Neural cell (in vitro differentiated cells): ENCODE measurements around the gene EIF4G3. TPM values are rescaled to one million over a fixed set of nuclear protein-coding genes. Genes with fewer than 3 reads are reported as not detected.

Source experiments
- H2AFZ ChIP-seq: fragments of 200-600, 300-800 bp; sonication (generic), shearing (Covaris generic); 2 replicates; pipeline ENCODE4 v1.6.0; 2014; ENCODE audit warnings: low read depth, mild to moderate bottlenecking, antibody characterized with exemption, low read length, moderate library complexity
- H3F3A ChIP-seq: fragments of 200-600 bp; shearing (Covaris generic); 2 replicates; pipeline ENCODE4 v1.6.1; 2016; ENCODE audit warnings: mild to moderate bottlenecking, moderate library complexity, mixed read lengths, antibody characterized with exemption, low read length; ENCODE audit not compliant: insufficient read depth, poor library complexity, severe bottlenecking
- H3K27ac ChIP-seq: fragments of 200-600, 300-800 bp; sonication (generic), shearing (Covaris generic); 2 replicates; pipeline ENCODE4 v1.5.1; 2014; ENCODE audit warnings: mild to moderate bottlenecking, low read length, moderate library complexity
- H3K27me3 ChIP-seq: fragments of 300-800, 200-600 bp; sonication (generic), shearing (Covaris generic); 2 replicates; pipeline ENCODE4 v1.6.0; 2014; ENCODE audit warnings: mild to moderate bottlenecking, low read depth, low read length, moderate library complexity; ENCODE audit not compliant: insufficient read depth
- H3K36me3 ChIP-seq: fragments of 300-800, 200-600 bp; sonication (generic), shearing (Covaris generic); 2 replicates; pipeline ENCODE4 v1.5.1; 2014; ENCODE audit warnings: mild to moderate bottlenecking, antibody characterized with exemption, low read length, moderate library complexity; ENCODE audit not compliant: insufficient read depth
- H3K4me2 ChIP-seq: fragments of 300-800, 200-600 bp; sonication (generic), shearing (Covaris generic); 2 replicates; pipeline ENCODE4 v1.6.0; 2014; ENCODE audit warnings: mild to moderate bottlenecking, low read length
- H3K4me3 ChIP-seq: fragments of 300-800, 200-600 bp; sonication (generic), shearing (Covaris generic); 2 replicates; pipeline ENCODE4 v1.5.1; 2014; ENCODE audit warnings: mild to moderate bottlenecking, low read length, moderate library complexity
- H3K79me2 ChIP-seq: fragments of 200-600 bp; shearing (Covaris generic); replicated peaks from 2 replicates; pipeline ENCODE4 v1.6.0; 2014; ENCODE audit warnings: mild to moderate bottlenecking, low read length, moderate library complexity; ENCODE audit not compliant: insufficient read depth
- H3K9ac ChIP-seq: fragments of 300-800, 200-600 bp; sonication (generic), shearing (Covaris generic); 2 replicates; pipeline ENCODE4 v1.6.1; 2016; ENCODE audit warnings: mild to moderate bottlenecking, low read length, mixed read lengths
- H3K9me2 ChIP-seq: fragments of 200-600 bp; shearing (Covaris generic); 2 replicates; pipeline ENCODE4 v1.6.1; 2016; ENCODE audit warnings: mild to moderate bottlenecking, low read length, mixed read lengths; ENCODE audit not compliant: insufficient read depth
- H3K9me3 ChIP-seq: fragments of 200-600, 300-800 bp; sonication (generic), shearing (Covaris generic); 2 replicates; pipeline ENCODE4 v1.6.1; 2016; ENCODE audit warnings: mild to moderate bottlenecking, mixed run types, low read length, moderate library complexity, mixed read lengths
- H4K20me1 ChIP-seq: fragments of 200-600 bp; shearing (Covaris generic); 2 replicates; pipeline ENCODE4 v1.6.1; 2016; ENCODE audit warnings: mild to moderate bottlenecking, mixed run types; ENCODE audit not compliant: insufficient read depth
- EP300 ChIP-seq: fragments of 450-650 bp; conservative IDR thresholded peaks from 2 replicates; pipeline ENCODE4 v1.6.1; 2014; ENCODE audit warnings: antibody characterized with exemption, mild to moderate bottlenecking, moderate library complexity; ENCODE audit not compliant: poor library complexity, severe bottlenecking
- EZH2 ChIP-seq: fragments of 200-600, 300-800 bp; shearing (Covaris generic), sonication (generic); IDR thresholded peaks from 2 replicates; pipeline ENCODE4 v1.6.1; 2014; ENCODE audit warnings: antibody characterized with exemption, low read length, borderline replicate concordance, mild to moderate bottlenecking; ENCODE audit not compliant: insufficient read depth, poor library complexity, severe bottlenecking
- MXI1 ChIP-seq: fragments of 450-650 bp; conservative IDR thresholded peaks from 2 replicates; pipeline ENCODE4 v1.6.1; 2014; ENCODE audit warnings: antibody characterized with exemption, mild to moderate bottlenecking; ENCODE audit not compliant: poor library complexity, severe bottlenecking
- POLR2AphosphoS5 ChIP-seq: IDR thresholded peaks from 2 replicates; pipeline ENCODE4 v1.6.1; 2012
- RAD21 ChIP-seq: fragments of 450-650 bp; conservative IDR thresholded peaks from 2 replicates; pipeline ENCODE4 v1.6.1; 2014; ENCODE audit warnings: antibody characterized with exemption, mild to moderate bottlenecking, moderate library complexity
- SMC3 ChIP-seq: fragments of 450-650 bp; conservative IDR thresholded peaks from 2 replicates; pipeline ENCODE4 v1.6.1; 2014; ENCODE audit warnings: antibody characterized with exemption, mild to moderate bottlenecking, moderate library complexity; ENCODE audit not compliant: poor library complexity
- TAF1 ChIP-seq: IDR thresholded peaks from 2 replicates; pipeline ENCODE4 v1.6.1; 2012; ENCODE audit warnings: low read depth
- polyA plus RNA-seq: library from polyadenylated mRNA; depleted of rRNA; stranded (reverse); fragments of >200 nt; gene quantifications from 2 replicates; pipeline ENCODE4 v1.2.3, GENCODE V29; 2014
- TF ChIP-seq, protein P1 (sequence below): IDR thresholded peaks from 2 replicates; pipeline ENCODE4 v1.6.1; 2012; ENCODE audit warnings: borderline replicate concordance
- TF ChIP-seq, protein P2 (sequence below): fragments of 450-650 bp; IDR thresholded peaks from 2 replicates; pipeline ENCODE4 v1.5.1; 2014; ENCODE audit warnings: antibody characterized with exemption, mild to moderate bottlenecking, moderate library complexity; ENCODE audit not compliant: poor library complexity, severe bottlenecking

EIF4G3 gene
- polyA plus RNA-seq, 1 donor from 2014 or later: 56.9 TPM

DNA sequence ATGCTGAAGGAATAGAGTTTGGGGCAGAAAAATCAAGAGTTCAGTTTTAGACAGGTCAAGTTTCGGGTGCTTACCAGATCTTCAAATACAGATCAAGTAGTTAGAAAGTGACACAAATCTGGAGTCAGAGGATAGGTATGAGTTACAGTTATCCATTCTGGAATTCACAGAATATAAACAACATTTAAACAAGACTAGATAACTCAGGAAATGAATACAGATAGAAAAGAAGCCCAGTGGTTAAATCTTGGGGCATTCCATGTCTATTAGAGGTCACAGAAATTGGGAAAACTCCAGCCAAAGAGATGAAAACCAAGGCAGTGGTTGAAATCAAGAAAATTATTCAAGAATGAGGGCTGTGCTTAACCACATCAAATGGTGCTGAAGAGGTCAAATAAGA lies 202.6 kb downstream of the EIF4G3 start:
- Histone ChIP-seq H3K4me3 (no peak overlapping the region), H3K9me3 (no peaks in the 10 kb centered on the region), H2AFZ (no peak overlapping the region), H3K27me3 (no peaks in the 10 kb centered on the region), H3K36me3 (no peaks in the 10 kb centered on the region), H3K9ac (no peak overlapping the region), H3F3A (no peaks in the 10 kb centered on the region), H3K79me2 (no peaks in the 10 kb centered on the region), H3K9me2 (no peaks in the 10 kb centered on the region), H4K20me1 (no peaks in the 10 kb centered on the region), H3K4me2 (no peak overlapping the region), H3K27ac (no peak overlapping the region)
- TF ChIP-seq TAF1 (no peak), MXI1 (no peak), SMC3 (no peak), RAD21 (no peak), EZH2 (no peak), POLR2AphosphoS5 (no peak), EP300 (no peak)
- TF ChIP-seq, protein P1, sequence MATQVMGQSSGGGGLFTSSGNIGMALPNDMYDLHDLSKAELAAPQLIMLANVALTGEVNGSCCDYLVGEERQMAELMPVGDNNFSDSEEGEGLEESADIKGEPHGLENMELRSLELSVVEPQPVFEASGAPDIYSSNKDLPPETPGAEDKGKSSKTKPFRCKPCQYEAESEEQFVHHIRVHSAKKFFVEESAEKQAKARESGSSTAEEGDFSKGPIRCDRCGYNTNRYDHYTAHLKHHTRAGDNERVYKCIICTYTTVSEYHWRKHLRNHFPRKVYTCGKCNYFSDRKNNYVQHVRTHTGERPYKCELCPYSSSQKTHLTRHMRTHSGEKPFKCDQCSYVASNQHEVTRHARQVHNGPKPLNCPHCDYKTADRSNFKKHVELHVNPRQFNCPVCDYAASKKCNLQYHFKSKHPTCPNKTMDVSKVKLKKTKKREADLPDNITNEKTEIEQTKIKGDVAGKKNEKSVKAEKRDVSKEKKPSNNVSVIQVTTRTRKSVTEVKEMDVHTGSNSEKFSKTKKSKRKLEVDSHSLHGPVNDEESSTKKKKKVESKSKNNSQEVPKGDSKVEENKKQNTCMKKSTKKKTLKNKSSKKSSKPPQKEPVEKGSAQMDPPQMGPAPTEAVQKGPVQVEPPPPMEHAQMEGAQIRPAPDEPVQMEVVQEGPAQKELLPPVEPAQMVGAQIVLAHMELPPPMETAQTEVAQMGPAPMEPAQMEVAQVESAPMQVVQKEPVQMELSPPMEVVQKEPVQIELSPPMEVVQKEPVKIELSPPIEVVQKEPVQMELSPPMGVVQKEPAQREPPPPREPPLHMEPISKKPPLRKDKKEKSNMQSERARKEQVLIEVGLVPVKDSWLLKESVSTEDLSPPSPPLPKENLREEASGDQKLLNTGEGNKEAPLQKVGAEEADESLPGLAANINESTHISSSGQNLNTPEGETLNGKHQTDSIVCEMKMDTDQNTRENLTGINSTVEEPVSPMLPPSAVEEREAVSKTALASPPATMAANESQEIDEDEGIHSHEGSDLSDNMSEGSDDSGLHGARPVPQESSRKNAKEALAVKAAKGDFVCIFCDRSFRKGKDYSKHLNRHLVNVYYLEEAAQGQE: no peak
- TF ChIP-seq, protein P2, sequence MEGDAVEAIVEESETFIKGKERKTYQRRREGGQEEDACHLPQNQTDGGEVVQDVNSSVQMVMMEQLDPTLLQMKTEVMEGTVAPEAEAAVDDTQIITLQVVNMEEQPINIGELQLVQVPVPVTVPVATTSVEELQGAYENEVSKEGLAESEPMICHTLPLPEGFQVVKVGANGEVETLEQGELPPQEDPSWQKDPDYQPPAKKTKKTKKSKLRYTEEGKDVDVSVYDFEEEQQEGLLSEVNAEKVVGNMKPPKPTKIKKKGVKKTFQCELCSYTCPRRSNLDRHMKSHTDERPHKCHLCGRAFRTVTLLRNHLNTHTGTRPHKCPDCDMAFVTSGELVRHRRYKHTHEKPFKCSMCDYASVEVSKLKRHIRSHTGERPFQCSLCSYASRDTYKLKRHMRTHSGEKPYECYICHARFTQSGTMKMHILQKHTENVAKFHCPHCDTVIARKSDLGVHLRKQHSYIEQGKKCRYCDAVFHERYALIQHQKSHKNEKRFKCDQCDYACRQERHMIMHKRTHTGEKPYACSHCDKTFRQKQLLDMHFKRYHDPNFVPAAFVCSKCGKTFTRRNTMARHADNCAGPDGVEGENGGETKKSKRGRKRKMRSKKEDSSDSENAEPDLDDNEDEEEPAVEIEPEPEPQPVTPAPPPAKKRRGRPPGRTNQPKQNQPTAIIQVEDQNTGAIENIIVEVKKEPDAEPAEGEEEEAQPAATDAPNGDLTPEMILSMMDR: no peak

DNA sequence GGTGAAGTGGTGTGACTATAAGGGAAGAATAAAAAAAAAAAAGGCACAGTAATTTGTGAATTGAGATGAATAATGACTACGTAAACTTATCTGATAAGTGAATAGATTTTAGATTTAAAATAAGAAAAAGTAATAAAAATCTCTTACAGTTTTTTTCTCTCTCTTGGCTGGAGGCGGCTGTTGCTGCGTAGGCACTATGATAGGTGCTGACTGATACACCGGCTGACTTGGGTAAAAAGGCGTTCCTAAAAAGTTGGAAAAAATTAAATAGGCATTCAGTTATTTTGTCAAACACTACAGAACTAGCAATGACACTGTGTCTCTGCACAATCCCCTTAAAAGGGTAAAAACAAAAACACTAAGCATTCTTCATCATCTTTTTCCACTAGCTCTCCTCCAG lies 203.8 kb downstream of the EIF4G3 start:
- no peaks in the 10 kb centered on the region for H3K79me2 ChIP-seq

More for the DNA sequence above, 203.8 kb downstream of the EIF4G3 start:
- Histone ChIP-seq H4K20me1 (no peaks in the 10 kb centered on the region), H3K4me2 (no peak overlapping the region), H3K36me3 (no peaks in the 10 kb centered on the region), H3K27ac (no peak overlapping the region), H3K9me2 (no peaks in the 10 kb centered on the region), H3K9ac (no peak overlapping the region), H3K9me3 (no peaks in the 10 kb centered on the region), H2AFZ (no peak overlapping the region), H3K27me3 (no peaks in the 10 kb centered on the region), H3K4me3 (no peak overlapping the region), H3F3A (no peaks in the 10 kb centered on the region)
- TF ChIP-seq MXI1: no peak
- no peak for TF ChIP-seq EZH2
- no peak for TF ChIP-seq SMC3
- no peak for TF ChIP-seq RAD21
- TF ChIP-seq EP300: no peak
- TF ChIP-seq, protein P1: no peak
- no peak for TF ChIP-seq TAF1
- TF ChIP-seq POLR2AphosphoS5: no peak
- TF ChIP-seq, protein P2: no peak
